ENCODE results near the gene TBC1D22A.

The TBC1D22A gene

GRCh38 chr22:46942799-46943785 lies 180.6 kb downstream of the TBC1D22A start:
- no peak for DNase-seq

GRCh38 chr22:46945481-46945880 lies 183.0 kb downstream of the TBC1D22A start:
- DNase-seq, result no peak

- DNase-seq, result no peak
These were observed 184.0 kb downstream of the TBC1D22A start for GRCh38 chr22:46946383-46946962.

GRCh38 chr22:46947516-46948257 lies 185.2 kb downstream of the TBC1D22A start:
- no peak for DNase-seq

GRCh38 chr22:46948411-46949144 lies 186.1 kb downstream of the TBC1D22A start:
- DNase-seq, result no peak

GRCh38 chr22:46951350-46951749 lies 188.9 kb downstream of the TBC1D22A start:
- no peak for DNase-seq

- DNase-seq, result no peak
These were observed 189.5 kb downstream of the TBC1D22A start for GRCh38 chr22:46951973-46952372.

- no peak for DNase-seq
These were observed 191.7 kb downstream of the TBC1D22A start for GRCh38 chr22:46953968-46954765.

- DNase-seq, result no peak
These were observed 192.3 kb downstream of the TBC1D22A start for GRCh38 chr22:46954781-46955180.

- DNase-seq, result no peak
These were observed 194.2 kb downstream of the TBC1D22A start for GRCh38 chr22:46956498-46957215.

- no peak for DNase-seq
These were observed 195.1 kb downstream of the TBC1D22A start for GRCh38 chr22:46957521-46957920.

GRCh38 chr22:46958191-46958590 lies 195.7 kb downstream of the TBC1D22A start:
- DNase-seq, result no peak

- no peak for DNase-seq
These were observed 196.2 kb downstream of the TBC1D22A start for GRCh38 chr22:46958658-46959057.

- no peak for DNase-seq
These were observed 196.9 kb downstream of the TBC1D22A start for GRCh38 chr22:46959369-46959768.

GRCh38 chr22:46961591-46962295 lies 199.3 kb downstream of the TBC1D22A start:
- DNase-seq, result no peak

- no peak for DNase-seq
These were observed 200.0 kb downstream of the TBC1D22A start for GRCh38 chr22:46962406-46962805.

- DNase-seq, result no peak
These were observed 201.5 kb downstream of the TBC1D22A start for GRCh38 chr22:46963672-46964545.

GRCh38 chr22:46964773-46965550 lies 202.5 kb downstream of the TBC1D22A start:
- no peak for DNase-seq

All from activated CD4-positive, alpha-beta T cell treated with anti-CD3 and anti-CD28 coated beads for 1 hour (primary cell).